ENCODE measurements around the gene LRRC36.
"Not testable (repeated sequence)": the region's sequence is repeated elsewhere in the genome, so short reads cannot be mapped to it uniquely, and the experiment has no call there.

LRRC36 gene

GRCh38 chr16:67400901-67401300 lies 74.3 kb downstream of the LRRC36 start:
- DNase-seq (ENCODE audit: low read depth in 2 of 2): no peak

GRCh38 chr16:67403976-67404555 lies 77.5 kb downstream of the LRRC36 start:
- no peak for DNase-seq (ENCODE audit: low read depth in 2 of 2)

- no peak for DNase-seq (ENCODE audit: low read depth in 2 of 2)
Measured at GRCh38 chr16:67404740-67405226, 78.2 kb downstream of the LRRC36 start.

GRCh38 chr16:67405336-67405735 lies 78.7 kb downstream of the LRRC36 start:
- no peak for DNase-seq (ENCODE audit: low read depth in 2 of 2)

GRCh38 chr16:67406111-67406971 lies 79.7 kb downstream of the LRRC36 start:
- DNase-seq (ENCODE audit: low read depth in 2 of 2): peak; percentile 74 to 76

GRCh38 chr16:67407176-67407787 lies 80.7 kb downstream of the LRRC36 start:
- no peak for DNase-seq (ENCODE audit: low read depth in 2 of 2)

GRCh38 chr16:67407788-67408452 lies 81.3 kb downstream of the LRRC36 start:
- DNase-seq (ENCODE audit: low read depth in 2 of 2): no peak

GRCh38 chr16:67409631-67410030 lies 83.0 kb downstream of the LRRC36 start:
- no peak for DNase-seq (ENCODE audit: low read depth in 2 of 2)

- no peak for DNase-seq (ENCODE audit: low read depth in 2 of 2)
Measured at GRCh38 chr16:67411339-67411738, 84.7 kb downstream of the LRRC36 start.

- DNase-seq (ENCODE audit: low read depth in 2 of 2): no peak
Measured at GRCh38 chr16:67412294-67412693, 85.7 kb downstream of the LRRC36 start.

- no peak for DNase-seq (ENCODE audit: low read depth in 2 of 2)
Measured at GRCh38 chr16:67413978-67414911, 87.6 kb downstream of the LRRC36 start.

GRCh38 chr16:67415421-67415820 lies 88.8 kb downstream of the LRRC36 start:
- not testable (repeated sequence) for DNase-seq (ENCODE audit: low read depth in 2 of 2)

- DNase-seq (ENCODE audit: low read depth in 2 of 2): no peak
Measured at GRCh38 chr16:67415872-67416793, 89.5 kb downstream of the LRRC36 start, which contains the start of gene ZDHHC1. Gene ZDHHC1, minus strand, starts transcription at chr16:67416477. Its CDS starts 8,702 bp downstream, at chr16:67407775.

- DNase-seq (ENCODE audit: low read depth in 2 of 2): no peak
Measured at GRCh38 chr16:67417333-67418061, 90.9 kb downstream of the LRRC36 start.

GRCh38 chr16:67419502-67419901 lies 92.9 kb downstream of the LRRC36 start:
- no peak for DNase-seq (ENCODE audit: low read depth in 2 of 2)

- no peak for DNase-seq (ENCODE audit: low read depth in 2 of 2)
Measured at GRCh38 chr16:67419931-67420330, 93.3 kb downstream of the LRRC36 start.

GRCh38 chr16:67421030-67421429 lies 94.4 kb downstream of the LRRC36 start:
- DNase-seq (ENCODE audit: low read depth in 2 of 2): no peak

GRCh38 chr16:67423015-67423414 lies 96.4 kb downstream of the LRRC36 start:
- no peak for DNase-seq (ENCODE audit: low read depth in 2 of 2)

- no peak for DNase-seq (ENCODE audit: low read depth in 2 of 2)
Measured at GRCh38 chr16:67423611-67424260, 97.1 kb downstream of the LRRC36 start.
